Smooth muscle cell (in vitro differentiated cells): ENCODE measurements around the gene PER2. TPM values are rescaled to one million over a fixed set of nuclear protein-coding genes. Genes with fewer than 3 reads are reported as not detected.

Experiments
- DNase-seq: peaks from one replicate; lab custom pipeline; 2025; ENCODE audit not compliant: unreplicated experiment; lab: John Stamatoyannopoulos, UW
- H2AFZ ChIP-seq: fragments of 200-600 bp; sonication (generic); 2 replicates; pipeline ENCODE4 v1.6.0; 2016; ENCODE audit warnings: antibody characterized with exemption, low read depth, mild to moderate bottlenecking
- H3F3A ChIP-seq: fragments of 200-600 bp; sonication (generic); 2 replicates; pipeline ENCODE4 v1.6.0; 2017; ENCODE audit warnings: antibody characterized with exemption, low read depth
- H3K27ac ChIP-seq: fragments of 200-600 bp; sonication (generic); 2 replicates; pipeline ENCODE4 v1.5.1; 2016; ENCODE audit warnings: low read depth, mild to moderate bottlenecking
- H3K27me3 ChIP-seq: fragments of 200-600 bp; sonication (generic); 2 replicates; pipeline ENCODE4 v1.6.1; 2016; ENCODE audit warnings: low read depth, mild to moderate bottlenecking
- H3K36me3 ChIP-seq: fragments of 200-600 bp; sonication (generic); 2 replicates; pipeline ENCODE4 v1.5.1; 2016; ENCODE audit warnings: low read depth
- H3K4me1 ChIP-seq: fragments of 200-600 bp; sonication (generic); 2 replicates; pipeline ENCODE4 v1.5.1; 2016; ENCODE audit warnings: low read depth
- H3K4me2 ChIP-seq: fragments of 200-600 bp; sonication (generic); 2 replicates; pipeline ENCODE4 v1.6.0; 2016; ENCODE audit warnings: mild to moderate bottlenecking
- H3K4me3 ChIP-seq: fragments of 200-600 bp; sonication (generic); 2 replicates; pipeline ENCODE4 v1.5.1; 2016; ENCODE audit warnings: mild to moderate bottlenecking
- H3K79me2 ChIP-seq: fragments of 200-600 bp; sonication (generic); 2 replicates; pipeline ENCODE4 v1.6.0; 2016; ENCODE audit warnings: low read depth, mild to moderate bottlenecking
- H3K9ac ChIP-seq: fragments of 200-600 bp; sonication (generic); 2 replicates; pipeline ENCODE4 v1.6.0; 2016; ENCODE audit warnings: low read depth
- H3K9me3 ChIP-seq: fragments of 200-600 bp; sonication (generic); replicated peaks from 2 replicates; pipeline ENCODE4 v1.5.1; 2016; ENCODE audit warnings: low read depth
- H4K20me1 ChIP-seq: fragments of 200-600 bp; sonication (generic); 2 replicates; pipeline ENCODE4 v1.6.0; 2016; ENCODE audit warnings: low read depth
- WGBS: methylation state at CpG from one replicate; pipeline ENCODE4 v1.1.7; 2016; ENCODE audit warnings: low lambda C conversion rate; 5-methylcytosine and 5-hydroxymethylcytosine counted together
- polyA plus RNA-seq: library from polyadenylated mRNA; unstranded; fragments of >200 nt; fragmentation: Nextera tagmentation; extraction: Ambion mirVana; gene quantifications from 2 replicates; pipeline ENCODE4 v1.2.1, GENCODE V29; 2016
- total RNA-seq: library from RNA; depleted of rRNA; stranded (reverse); fragments of >200 nt; gene quantifications from 2 replicates; pipeline ENCODE4 v1.2.3, GENCODE V29; 2014
- TF ChIP-seq, protein P1 (sequence below): fragments of 200-600 bp; sonication (generic); IDR thresholded peaks from 2 replicates; pipeline ENCODE4 v1.5.1; 2017; ENCODE audit warnings: borderline replicate concordance, mild to moderate bottlenecking, antibody characterized with exemption; ENCODE audit not compliant: insufficient read depth, poor library complexity, severe bottlenecking

PER2 gene
- total and polyA plus RNA-seq, 2 experiments from 2014 or later, result 3.5 to 9.7 TPM

DNA sequence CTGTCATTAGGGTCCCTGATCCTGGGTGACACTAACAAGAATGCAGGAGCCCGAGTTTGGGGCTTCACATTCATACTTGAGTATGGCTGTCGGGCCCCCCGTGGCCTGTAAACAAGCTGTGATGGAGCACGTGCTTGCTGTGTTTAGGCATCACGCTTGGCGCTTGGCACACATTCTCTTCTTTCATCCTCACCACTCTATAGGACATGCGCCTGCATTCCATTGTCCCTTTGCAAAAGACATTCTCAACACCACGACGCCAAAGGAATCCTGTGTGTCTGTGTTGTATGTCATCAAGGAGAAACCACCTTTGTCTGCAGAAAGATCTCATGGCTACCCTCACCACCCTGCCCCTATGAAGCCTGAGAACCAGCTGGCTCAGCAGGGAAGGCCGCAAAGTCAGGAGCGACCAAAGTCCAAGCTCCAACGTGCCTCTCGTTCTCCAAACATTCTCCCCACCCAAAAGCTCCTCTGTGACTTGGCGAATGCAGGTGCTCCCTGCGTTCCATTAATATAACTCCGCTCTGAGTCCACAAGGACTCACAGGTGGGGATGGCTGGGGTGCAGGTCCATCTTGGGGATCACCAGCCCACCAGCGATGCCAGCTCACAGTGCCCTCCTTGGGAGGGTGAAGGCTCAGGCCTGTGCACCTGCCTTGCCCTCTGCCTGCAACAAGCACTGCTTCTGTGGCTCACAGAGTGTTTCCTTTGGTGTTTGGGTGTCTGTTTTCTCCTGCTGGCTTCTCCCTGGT is 6.2 kb upstream of the PER2 start:
- Histone ChIP-seq H3K9me3 (no peaks in the 10 kb centered on the region), H3K4me3 (no peak overlapping the region), H3K9ac (no peak overlapping the region), H3K79me2 (no peaks in the 10 kb centered on the region), H3F3A (no peaks in the 10 kb centered on the region), H3K4me2 (no peak overlapping the region), H4K20me1 (no peaks in the 10 kb centered on the region), H3K4me1 (no peaks in the 10 kb centered on the region), H2AFZ (no peak overlapping the region), H3K27ac (no peak overlapping the region), H3K27me3 (peaks cover 24% of the 10 kb centered on the region), H3K36me3 (no peaks in the 10 kb centered on the region)
- WGBS, result 89% methylated on average over 17 of the region's 17 CpGs
- TF ChIP-seq, protein P1, sequence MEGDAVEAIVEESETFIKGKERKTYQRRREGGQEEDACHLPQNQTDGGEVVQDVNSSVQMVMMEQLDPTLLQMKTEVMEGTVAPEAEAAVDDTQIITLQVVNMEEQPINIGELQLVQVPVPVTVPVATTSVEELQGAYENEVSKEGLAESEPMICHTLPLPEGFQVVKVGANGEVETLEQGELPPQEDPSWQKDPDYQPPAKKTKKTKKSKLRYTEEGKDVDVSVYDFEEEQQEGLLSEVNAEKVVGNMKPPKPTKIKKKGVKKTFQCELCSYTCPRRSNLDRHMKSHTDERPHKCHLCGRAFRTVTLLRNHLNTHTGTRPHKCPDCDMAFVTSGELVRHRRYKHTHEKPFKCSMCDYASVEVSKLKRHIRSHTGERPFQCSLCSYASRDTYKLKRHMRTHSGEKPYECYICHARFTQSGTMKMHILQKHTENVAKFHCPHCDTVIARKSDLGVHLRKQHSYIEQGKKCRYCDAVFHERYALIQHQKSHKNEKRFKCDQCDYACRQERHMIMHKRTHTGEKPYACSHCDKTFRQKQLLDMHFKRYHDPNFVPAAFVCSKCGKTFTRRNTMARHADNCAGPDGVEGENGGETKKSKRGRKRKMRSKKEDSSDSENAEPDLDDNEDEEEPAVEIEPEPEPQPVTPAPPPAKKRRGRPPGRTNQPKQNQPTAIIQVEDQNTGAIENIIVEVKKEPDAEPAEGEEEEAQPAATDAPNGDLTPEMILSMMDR, result no peak
- DNase-seq, result no peak

DNA sequence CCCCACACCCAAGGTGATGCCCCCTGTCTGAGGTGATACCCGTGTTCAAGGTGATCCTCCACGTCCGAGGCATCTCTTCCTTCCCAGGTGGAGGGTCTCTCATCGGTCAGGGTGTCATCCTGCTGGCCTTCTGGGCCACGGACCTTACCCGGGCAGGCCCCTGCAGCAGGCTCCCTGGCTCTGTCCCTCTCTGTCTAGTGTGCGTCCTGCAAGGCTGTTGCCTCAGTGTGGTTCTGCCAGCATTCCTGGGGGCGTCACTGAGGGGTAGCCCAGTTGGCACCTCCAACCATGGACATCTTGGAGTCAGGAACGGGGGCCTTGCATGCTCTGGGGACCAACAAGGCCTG is 5.6 kb upstream of the PER2 start:
- Histone ChIP-seq H3K9me3 (no peaks in the 10 kb centered on the region), H3K4me2 (no peak overlapping the region), H3K4me1 (no peaks in the 10 kb centered on the region), H3K79me2 (no peaks in the 10 kb centered on the region), H3K9ac (no peak overlapping the region), H3K4me3 (no peak overlapping the region), H3K27ac (no peak overlapping the region), H3K27me3 (peaks cover 24% of the 10 kb centered on the region), H2AFZ (no peak overlapping the region), H4K20me1 (no peaks in the 10 kb centered on the region), H3K36me3 (no peaks in the 10 kb centered on the region), H3F3A (no peaks in the 10 kb centered on the region)
- no peak for DNase-seq
- 84% methylated on average over 9 of the region's 9 CpGs for WGBS
- TF ChIP-seq, protein P1, result no peak

DNA sequence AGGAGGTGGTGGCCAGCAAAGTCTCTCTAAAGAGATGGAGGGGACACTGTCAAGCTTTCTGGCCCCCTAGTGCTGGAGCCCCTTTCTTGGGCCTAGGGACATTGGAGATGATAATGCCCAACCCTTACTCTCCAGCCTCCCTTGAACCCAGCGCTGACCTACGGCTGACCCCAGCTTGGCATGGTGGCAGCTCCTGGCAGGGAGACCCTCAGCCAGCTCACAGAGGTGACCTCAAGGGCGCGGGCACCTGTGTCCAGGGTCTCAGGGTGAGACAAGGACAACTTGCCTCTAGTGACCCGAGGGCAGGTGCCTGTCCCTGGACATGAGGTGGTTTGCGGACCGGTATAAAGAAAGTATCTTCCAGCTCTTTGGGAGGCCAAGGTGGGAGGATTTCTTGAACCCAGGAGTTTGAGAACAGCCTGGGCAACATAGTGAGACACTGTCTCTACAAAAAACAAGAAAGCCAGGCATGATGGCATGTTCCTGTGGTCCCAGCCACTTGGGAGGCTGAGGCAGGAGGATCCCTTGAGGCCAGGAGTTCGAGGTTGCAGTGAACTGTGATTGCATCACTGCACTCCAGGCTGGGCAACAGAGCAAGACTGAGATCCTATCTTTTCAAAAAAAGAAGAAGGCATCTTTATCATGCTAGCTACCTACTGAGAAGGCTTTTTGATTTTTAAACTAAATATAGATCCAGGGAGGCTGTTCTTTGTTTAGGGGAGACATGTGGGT is 3.3 kb upstream of the PER2 start:
- Histone ChIP-seq H3F3A (peaks cover 6% of the 10 kb centered on the region), H3K4me1 (peaks cover 8% of the 10 kb centered on the region), H3K4me3 (no peak overlapping the region), H4K20me1 (peaks cover 7% of the 10 kb centered on the region), H3K27ac (no peak overlapping the region), H2AFZ (no peak overlapping the region), H3K9ac (no peak overlapping the region), H3K27me3 (peaks cover 18% of the 10 kb centered on the region), H3K9me3 (no peaks in the 10 kb centered on the region), H3K36me3 (no peaks in the 10 kb centered on the region), H3K79me2 (peaks cover 6% of the 10 kb centered on the region), H3K4me2 (no peak overlapping the region)
- TF ChIP-seq, protein P1, result no peak
- WGBS, result 94% methylated on average over 8 of the region's 8 CpGs
- no peak for DNase-seq
